Neural progenitor cell (in vitro differentiated cells): ENCODE measurements around the gene SMYD3. TPM values are rescaled to one million over a fixed set of nuclear protein-coding genes. Genes with fewer than 3 reads are reported as not detected.
"Not testable (repeated sequence)": the region's sequence is repeated elsewhere in the genome, so short reads cannot be mapped to it uniquely, and the experiment has no call there.

ENCODE experiments used
- DNase-seq: peaks from one replicate; pipeline ENCODE4 v3.0.0-alpha.2; 2016; ENCODE audit warnings: low spot score
- H2AFZ ChIP-seq: fragments of 200-600 bp; sonication (generic); replicated peaks from 2 replicates; pipeline ENCODE4 v1.6.1; 2016; ENCODE audit warnings: antibody characterized with exemption
- H3F3A ChIP-seq: fragments of 200-600 bp; sonication (generic); 2 replicates; pipeline ENCODE4 v1.6.1; 2016; ENCODE audit warnings: antibody characterized with exemption, low read depth
- H3K27ac ChIP-seq: fragments of 200-600 bp; sonication (generic); 2 replicates; pipeline ENCODE4 v1.5.1; 2016; ENCODE audit warnings: mild to moderate bottlenecking
- H3K27me3 ChIP-seq: fragments of 200-600 bp; sonication (generic); 2 replicates; pipeline ENCODE4 v1.6.1; 2016; ENCODE audit warnings: mild to moderate bottlenecking, moderate library complexity
- H3K36me3 ChIP-seq: fragments of 200-600 bp; sonication (generic); 2 replicates; pipeline ENCODE4 v1.5.1; 2016
- H3K4me1 ChIP-seq: fragments of 200-600 bp; sonication (generic); 2 replicates; pipeline ENCODE4 v1.6.1; 2016; ENCODE audit warnings: mixed run types
- H3K4me2 ChIP-seq: fragments of 200-600 bp; sonication (generic); 2 replicates; pipeline ENCODE4 v1.6.1; 2016
- H3K4me3 ChIP-seq: fragments of 200-600 bp; sonication (generic); 2 replicates; pipeline ENCODE4 v1.5.1; 2016
- H3K79me2 ChIP-seq: fragments of 200-600 bp; sonication (generic); 2 replicates; pipeline ENCODE4 v1.6.1; 2016; ENCODE audit warnings: low read depth
- H3K9ac ChIP-seq: fragments of 200-600 bp; sonication (generic); 2 replicates; pipeline ENCODE4 v1.6.1; 2016
- H3K9me3 ChIP-seq: fragments of 200-600 bp; sonication (generic); 2 replicates; pipeline ENCODE4 v1.5.1; 2016; ENCODE audit warnings: low read depth
- H4K20me1 ChIP-seq: fragments of 200-600 bp; sonication (generic); 2 replicates; pipeline ENCODE4 v1.6.1; 2016; ENCODE audit warnings: low read depth
- H3K27ac Mint-ChIP-seq: 3 replicates; pipeline ENCODE4 v1.8.0; 2021; ENCODE audit warnings: mixed read lengths
- H3K27me3 Mint-ChIP-seq: 2 replicates; pipeline ENCODE4 v1.8.0; 2022; ENCODE audit warnings: low read depth, mild to moderate bottlenecking, inconsistent platforms, moderate library complexity, mixed read lengths; ENCODE audit not compliant: insufficient read depth
- H3K36me3 Mint-ChIP-seq: 3 replicates; pipeline ENCODE4 v1.8.0; 2021; ENCODE audit warnings: mixed read lengths
- H3K4me1 Mint-ChIP-seq: 3 replicates; pipeline ENCODE4 v1.8.0; 2021; ENCODE audit warnings: mixed read lengths
- H3K4me3 Mint-ChIP-seq: 3 replicates; pipeline ENCODE4 v1.8.0; 2021; ENCODE audit warnings: mild to moderate bottlenecking, moderate library complexity, mixed read lengths
- H3K9me3 Mint-ChIP-seq: 3 replicates; pipeline ENCODE4 v1.8.0; 2020; ENCODE audit warnings: mixed read lengths
- EZH2 ChIP-seq: fragments of 200-600 bp; sonication (generic); IDR thresholded peaks from 2 replicates; pipeline ENCODE4 v1.6.1; 2017; ENCODE audit warnings: antibody characterized with exemption, mild to moderate bottlenecking, moderate library complexity
- EZH2phosphoT487 ChIP-seq: fragments of 200-600 bp; sonication (generic); IDR thresholded peaks from 2 replicates; pipeline ENCODE4 v1.6.1; 2017; ENCODE audit warnings: antibody characterized with exemption
- total RNA-seq: library from RNA; depleted of rRNA; stranded (reverse); fragments of >200 nt; gene quantifications from 2 replicates; pipeline ENCODE4 v1.2.3, GENCODE V29; 2015; ENCODE audit warnings: low replicate concordance
- TF ChIP-seq, protein P1 (sequence below): fragments of 200-600 bp; sonication (generic); IDR thresholded peaks from 2 replicates; pipeline ENCODE4 v1.5.1; 2017; ENCODE audit warnings: antibody characterized with exemption, mild to moderate bottlenecking

Gene SMYD3
- total RNA-seq, 1 donor from 2014 or later = 43.2 TPM

DNA sequence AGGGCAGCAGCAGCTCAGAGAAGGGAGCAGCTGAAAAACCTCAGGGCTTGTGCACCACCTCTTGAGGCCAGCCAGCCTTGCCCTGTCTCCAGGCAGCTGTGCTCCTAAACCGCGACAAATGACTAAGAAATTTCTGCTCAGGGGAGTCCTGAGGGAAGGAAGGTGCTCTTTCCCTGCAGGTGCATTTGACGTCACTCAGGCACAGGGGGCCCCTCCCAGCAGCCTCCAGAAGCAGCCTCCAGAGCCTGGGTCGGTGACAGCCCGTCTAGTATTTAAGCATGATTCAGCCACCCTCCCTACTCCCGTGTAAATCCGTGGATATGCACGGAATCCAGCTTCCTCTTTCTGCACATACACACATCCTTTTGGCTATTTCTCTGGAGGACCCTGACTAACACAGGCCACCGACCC lies 791.8 kb downstream of the SMYD3 start:
- Histone ChIP-seq H3F3A (no peaks in the 10 kb centered on the region), H4K20me1 (no peaks in the 10 kb centered on the region), H3K9ac (no peak overlapping the region), H3K4me1 (peaks cover 11% of the 10 kb centered on the region), H3K4me3 (no peak overlapping the region), H3K9me3 (no peaks in the 10 kb centered on the region), H3K27ac (no peak overlapping the region), H3K27me3 (no peaks in the 10 kb centered on the region), H2AFZ (no peak overlapping the region), H3K36me3 (no peaks in the 10 kb centered on the region), H3K79me2 (no peaks in the 10 kb centered on the region), H3K4me2 (no peak overlapping the region)
- no peak for DNase-seq
- TF ChIP-seq, protein P1, sequence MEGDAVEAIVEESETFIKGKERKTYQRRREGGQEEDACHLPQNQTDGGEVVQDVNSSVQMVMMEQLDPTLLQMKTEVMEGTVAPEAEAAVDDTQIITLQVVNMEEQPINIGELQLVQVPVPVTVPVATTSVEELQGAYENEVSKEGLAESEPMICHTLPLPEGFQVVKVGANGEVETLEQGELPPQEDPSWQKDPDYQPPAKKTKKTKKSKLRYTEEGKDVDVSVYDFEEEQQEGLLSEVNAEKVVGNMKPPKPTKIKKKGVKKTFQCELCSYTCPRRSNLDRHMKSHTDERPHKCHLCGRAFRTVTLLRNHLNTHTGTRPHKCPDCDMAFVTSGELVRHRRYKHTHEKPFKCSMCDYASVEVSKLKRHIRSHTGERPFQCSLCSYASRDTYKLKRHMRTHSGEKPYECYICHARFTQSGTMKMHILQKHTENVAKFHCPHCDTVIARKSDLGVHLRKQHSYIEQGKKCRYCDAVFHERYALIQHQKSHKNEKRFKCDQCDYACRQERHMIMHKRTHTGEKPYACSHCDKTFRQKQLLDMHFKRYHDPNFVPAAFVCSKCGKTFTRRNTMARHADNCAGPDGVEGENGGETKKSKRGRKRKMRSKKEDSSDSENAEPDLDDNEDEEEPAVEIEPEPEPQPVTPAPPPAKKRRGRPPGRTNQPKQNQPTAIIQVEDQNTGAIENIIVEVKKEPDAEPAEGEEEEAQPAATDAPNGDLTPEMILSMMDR = no peak
- TF ChIP-seq EZH2 = no peak
- TF ChIP-seq EZH2phosphoT487 = no peak
- no peak overlapping the region for H3K27ac Mint-ChIP-seq
- no peaks in the 10 kb centered on the region for H3K36me3 Mint-ChIP-seq
- no peaks in the 10 kb centered on the region for H3K9me3 Mint-ChIP-seq
- H3K4me1 Mint-ChIP-seq = peaks cover 21% of the 10 kb centered on the region
- H3K4me3 Mint-ChIP-seq = no peak overlapping the region
- peaks cover 8% of the 10 kb centered on the region for H3K27me3 Mint-ChIP-seq

DNA sequence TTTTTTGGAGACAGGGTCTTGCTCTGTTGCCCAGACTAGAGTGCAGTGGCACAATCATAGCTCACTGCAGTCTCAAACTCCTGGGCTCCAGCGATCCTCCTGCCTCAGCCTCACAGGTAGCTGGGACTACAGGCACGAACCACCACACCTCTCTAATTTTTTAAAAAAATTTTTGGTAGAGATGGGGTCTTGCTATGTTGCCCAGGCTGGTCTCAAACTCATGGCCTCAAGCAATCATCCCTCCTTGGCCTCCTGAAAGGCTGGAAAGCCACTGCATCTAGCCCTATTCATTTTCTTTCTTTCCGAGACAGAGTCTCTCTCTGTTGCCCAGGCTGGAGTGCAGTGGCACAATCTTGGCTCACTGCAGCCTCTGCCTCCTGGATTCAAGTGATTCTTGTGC lies 793.1 kb downstream of the SMYD3 start:
- not testable (repeated sequence) for H3K27ac Mint-ChIP-seq, H3K4me3 ChIP-seq, H3K9me3 Mint-ChIP-seq, H3K36me3 ChIP-seq, H3K27me3 ChIP-seq, H2AFZ ChIP-seq, H3F3A ChIP-seq, H3K27ac ChIP-seq, H3K9me3 ChIP-seq, H3K36me3 Mint-ChIP-seq, H3K79me2 ChIP-seq, H3K9ac ChIP-seq, H4K20me1 ChIP-seq, H3K4me3 Mint-ChIP-seq, DNase-seq, H3K4me2 ChIP-seq, H3K27me3 Mint-ChIP-seq
- H3K4me1 ChIP-seq = peaks cover 11% of the 10 kb centered on the region
- peaks cover 21% of the 10 kb centered on the region for H3K4me1 Mint-ChIP-seq

DNA sequence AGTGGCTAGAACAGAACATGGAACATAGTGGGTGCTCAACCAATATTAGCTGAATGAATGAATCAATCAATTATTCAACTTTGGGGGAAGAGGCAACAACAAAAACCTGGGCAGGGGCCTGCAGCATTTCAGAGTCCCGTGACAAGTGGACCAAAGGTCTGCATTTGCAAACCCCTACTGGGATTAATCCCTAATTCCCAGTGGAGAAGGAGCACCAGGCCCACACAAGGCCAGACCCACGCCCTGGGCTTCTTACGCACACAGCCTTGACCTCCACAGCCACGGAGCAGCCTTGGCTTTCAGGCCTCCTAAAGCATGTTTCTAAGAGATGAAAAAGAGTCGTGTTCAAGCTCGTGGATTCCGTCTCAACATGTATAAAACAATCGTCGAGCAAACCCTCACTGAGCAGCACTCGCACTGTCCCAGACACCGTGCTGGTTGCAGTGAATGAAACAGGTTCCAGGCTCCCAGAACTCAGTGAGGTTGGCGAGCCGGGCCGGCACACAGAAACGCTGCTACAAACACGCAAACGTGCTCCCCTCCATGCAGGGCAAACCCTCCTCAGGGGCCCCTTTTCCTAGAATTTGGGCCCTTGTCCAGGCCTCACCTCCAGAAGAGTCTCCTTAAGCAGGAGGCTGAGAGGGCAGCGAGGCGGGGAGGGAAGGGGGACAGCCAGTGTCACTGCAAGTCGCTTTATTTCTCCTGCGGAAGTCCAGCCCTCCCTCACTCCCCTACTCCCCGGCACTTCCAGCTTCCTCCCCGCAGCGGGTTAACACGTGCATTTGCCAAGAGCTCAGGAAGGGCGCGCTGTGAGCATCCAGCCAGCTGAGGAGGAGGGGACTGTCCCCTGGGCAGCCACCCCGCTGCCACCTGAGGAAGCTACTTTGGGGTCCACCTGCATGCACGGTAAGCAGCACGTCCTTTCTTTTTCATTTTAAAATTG lies 795.8 kb downstream of the SMYD3 start:
- no peak overlapping the region for H3K9ac ChIP-seq
- no peak overlapping the region for H3K27ac ChIP-seq
- H3K27me3 ChIP-seq = no peaks in the 10 kb centered on the region
- peaks cover 15% of the 10 kb centered on the region for H3K4me1 ChIP-seq
- no peak overlapping the region for H3K27ac Mint-ChIP-seq
- no peaks in the 10 kb centered on the region for H3K9me3 Mint-ChIP-seq
- no peak overlapping the region for H3K4me2 ChIP-seq
- H3K36me3 ChIP-seq = no peaks in the 10 kb centered on the region
- TF ChIP-seq EZH2 (no peak), EZH2phosphoT487 (no peak)
- TF ChIP-seq, protein P1 = no peak
- no peak overlapping the region for H3K4me3 ChIP-seq
- peak; percentile 38 for DNase-seq
- H3K4me3 Mint-ChIP-seq = no peak overlapping the region
- no peaks in the 10 kb centered on the region for H3K79me2 ChIP-seq
- H3K4me1 Mint-ChIP-seq = peaks cover 16% of the 10 kb centered on the region
- H3F3A ChIP-seq = no peaks in the 10 kb centered on the region
- H4K20me1 ChIP-seq = no peaks in the 10 kb centered on the region
- H3K36me3 Mint-ChIP-seq = no peaks in the 10 kb centered on the region
- H3K9me3 ChIP-seq = no peaks in the 10 kb centered on the region
- peak overlapping the region; percentile 92 for H2AFZ ChIP-seq
- H3K27me3 Mint-ChIP-seq = peaks cover 9% of the 10 kb centered on the region

DNA sequence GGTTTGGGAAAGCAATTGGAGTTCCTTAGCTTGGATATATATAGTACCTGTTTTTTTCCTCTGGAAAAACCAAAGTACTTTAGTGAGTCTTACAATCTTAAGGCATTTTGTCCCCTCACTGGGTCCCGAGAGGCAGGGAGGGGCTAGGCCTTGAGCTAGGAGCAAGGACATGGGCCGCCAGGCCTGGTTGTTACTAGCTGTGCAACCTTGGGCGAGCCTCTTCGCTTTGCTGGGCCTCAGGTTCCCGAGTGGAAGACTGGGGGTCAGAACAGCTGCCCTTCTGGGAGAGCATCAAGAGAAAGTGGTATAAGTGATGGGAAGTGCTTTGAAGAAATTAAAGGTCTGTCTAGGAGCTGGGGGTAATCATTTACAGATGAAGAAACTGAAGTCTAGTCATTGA lies 799.1 kb downstream of the SMYD3 start:
- Histone ChIP-seq H3F3A (no peaks in the 10 kb centered on the region), H3K9ac (no peak overlapping the region), H4K20me1 (no peaks in the 10 kb centered on the region), H3K36me3 (no peaks in the 10 kb centered on the region), H3K27ac (no peak overlapping the region), H3K4me2 (peak overlapping the region; percentile 6), H3K4me1 (peaks cover 15% of the 10 kb centered on the region), H2AFZ (peak overlapping the region; percentile 22), H3K9me3 (no peaks in the 10 kb centered on the region), H3K27me3 (no peaks in the 10 kb centered on the region), H3K79me2 (no peaks in the 10 kb centered on the region), H3K4me3 (no peak overlapping the region)
- Mint-ChIP-seq H3K27ac (no peak overlapping the region), H3K27me3 (peaks cover 9% of the 10 kb centered on the region), H3K4me1 (peaks cover 6% of the 10 kb centered on the region), H3K9me3 (no peaks in the 10 kb centered on the region), H3K4me3 (no peak overlapping the region), H3K36me3 (peaks cover 4% of the 10 kb centered on the region)
- TF ChIP-seq EZH2phosphoT487 (no peak), EZH2 (no peak)
- TF ChIP-seq, protein P1 = no peak
- DNase-seq = no peak
